Stimulated activated effector memory CD8-positive, alpha-beta T cell treated with anti-CD3 and anti-CD28 coated beads, Interleukin-12 subunit alpha, Interleukin-12 subunit beta, amount 100 ng/mL, for 72 hours (primary cell): ENCODE measurements around the gene SEC14L2.

Experiments
- ATAC-seq: fragments of 150-1000 bp; cut with Tn5 transposase; 2 replicates; pipeline ENCODE4 v1.10.0; 2021
- DNase-seq, 2 donors: peaks; one replicate each; pipeline ENCODE4 v3.0.0; 2021 to 2022; ENCODE audit warnings: low spot score in 2 of 2
- H3K27ac Mint-ChIP-seq: one replicate; pipeline ENCODE4 v1.8.0; 2022; ENCODE audit warnings: mild to moderate bottlenecking, mixed read lengths
- H3K36me3 Mint-ChIP-seq: one replicate; pipeline ENCODE4 v1.8.0; 2022; ENCODE audit warnings: mild to moderate bottlenecking, mixed read lengths
- H3K4me1 Mint-ChIP-seq: one replicate; pipeline ENCODE4 v1.8.0; 2022; ENCODE audit warnings: mixed read lengths
- H3K4me3 Mint-ChIP-seq: one replicate; pipeline ENCODE4 v1.8.0; 2022; ENCODE audit warnings: mild to moderate bottlenecking, mixed read lengths
- H3K9me3 Mint-ChIP-seq: one replicate; pipeline ENCODE4 v1.8.0; 2022; ENCODE audit warnings: mixed read lengths

SEC14L2 gene

GRCh38 chr22:30370641-30371230 lies 26.1 kb upstream of the SEC14L2 start:
- Mint-ChIP-seq H3K27ac (peak overlapping the region; percentile 23), H3K4me1 (no peaks in the 10 kb centered on the region), H3K9me3 (no peaks in the 10 kb centered on the region), H3K4me3 (no peak overlapping the region), H3K36me3 (no peaks in the 10 kb centered on the region)
- DNase-seq (no peak), ATAC-seq (no peak)

- Mint-ChIP-seq H3K36me3 (no peaks in the 10 kb centered on the region), H3K4me1 (no peaks in the 10 kb centered on the region), H3K4me3 (no peak overlapping the region), H3K9me3 (no peaks in the 10 kb centered on the region), H3K27ac (no peak overlapping the region)
- DNase-seq (no peak), ATAC-seq (no peak)
Measured at GRCh38 chr22:30371321-30371720, 25.5 kb upstream of the SEC14L2 start.

GRCh38 chr22:30371981-30372380 lies 24.8 kb upstream of the SEC14L2 start:
- Mint-ChIP-seq H3K27ac (peak overlapping the region; percentile 15), H3K36me3 (peaks cover 5% of the 10 kb centered on the region), H3K9me3 (no peaks in the 10 kb centered on the region), H3K4me3 (no peak overlapping the region), H3K4me1 (no peaks in the 10 kb centered on the region)
- no peak for DNase-seq
- ATAC-seq: no peak

GRCh38 chr22:30372915-30373314 lies 23.9 kb upstream of the SEC14L2 start:
- H3K4me1 Mint-ChIP-seq: no peaks in the 10 kb centered on the region

GRCh38 chr22:30373331-30374325 lies 23.2 kb upstream of the SEC14L2 start:
- Mint-ChIP-seq H3K4me3 (no peak overlapping the region), H3K27ac (no peak overlapping the region), H3K4me1 (no peaks in the 10 kb centered on the region), H3K36me3 (peaks cover 5% of the 10 kb centered on the region), H3K9me3 (no peaks in the 10 kb centered on the region)
- ATAC-seq (no peak), DNase-seq (no peak)

More at GRCh38 chr22:30372915-30373314, 23.9 kb upstream of the SEC14L2 start:
- DNase-seq: no peak
- ATAC-seq: no peak
- Mint-ChIP-seq H3K36me3 (peaks cover 5% of the 10 kb centered on the region), H3K4me3 (no peak overlapping the region), H3K27ac (no peak overlapping the region), H3K9me3 (no peaks in the 10 kb centered on the region)

GRCh38 chr22:30375312-30375849 lies 21.4 kb upstream of the SEC14L2 start:
- no peak for ATAC-seq
- Mint-ChIP-seq H3K4me1 (no peaks in the 10 kb centered on the region), H3K27ac (no peak overlapping the region)

GRCh38 chr22:30380011-30380410 lies 16.8 kb upstream of the SEC14L2 start:
- Mint-ChIP-seq H3K4me3 (no peak overlapping the region), H3K36me3 (peaks cover 5% of the 10 kb centered on the region), H3K9me3 (no peaks in the 10 kb centered on the region), H3K27ac (peak overlapping the region; percentile 64), H3K4me1 (peaks cover 7% of the 10 kb centered on the region)
- no peak for ATAC-seq
- DNase-seq: no peak

More at GRCh38 chr22:30375312-30375849, 21.4 kb upstream of the SEC14L2 start:
- Mint-ChIP-seq H3K9me3 (no peaks in the 10 kb centered on the region), H3K4me3 (no peak overlapping the region), H3K36me3 (peaks cover 5% of the 10 kb centered on the region)
- no peak for DNase-seq

GRCh38 chr22:30381264-30381663 lies 15.6 kb upstream of the SEC14L2 start:
- H3K36me3 Mint-ChIP-seq: peaks cover 5% of the 10 kb centered on the region
- H3K4me3 Mint-ChIP-seq: no peak overlapping the region
- no peaks in the 10 kb centered on the region for H3K9me3 Mint-ChIP-seq
- H3K27ac Mint-ChIP-seq: no peak overlapping the region
- peaks cover 11% of the 10 kb centered on the region for H3K4me1 Mint-ChIP-seq
- ATAC-seq (peak; percentile 54), DNase-seq (no peak)

- Mint-ChIP-seq H3K4me3 (no peak overlapping the region), H3K9me3 (no peaks in the 10 kb centered on the region), H3K27ac (no peak overlapping the region), H3K4me1 (peaks cover 17% of the 10 kb centered on the region), H3K36me3 (no peaks in the 10 kb centered on the region)
- no peak for DNase-seq
- no peak for ATAC-seq
Measured at GRCh38 chr22:30382340-30382739, 14.5 kb upstream of the SEC14L2 start.

- H3K36me3 Mint-ChIP-seq: no peaks in the 10 kb centered on the region
- no peak overlapping the region for H3K4me3 Mint-ChIP-seq
- H3K4me1 Mint-ChIP-seq: peaks cover 21% of the 10 kb centered on the region
- no peaks in the 10 kb centered on the region for H3K9me3 Mint-ChIP-seq
- DNase-seq: no peak
- ATAC-seq: no peak
- H3K27ac Mint-ChIP-seq: no peak overlapping the region
Measured at GRCh38 chr22:30383061-30383460, 13.8 kb upstream of the SEC14L2 start.

- H3K36me3 Mint-ChIP-seq: no peaks in the 10 kb centered on the region
- peaks cover 18% of the 10 kb centered on the region for H3K4me1 Mint-ChIP-seq
- DNase-seq: no peak
- peak overlapping the region; percentile 71 for H3K4me3 Mint-ChIP-seq
- no peak for ATAC-seq
- H3K9me3 Mint-ChIP-seq: no peaks in the 10 kb centered on the region
- no peak overlapping the region for H3K27ac Mint-ChIP-seq
Measured at GRCh38 chr22:30385942-30386341, 10.9 kb upstream of the SEC14L2 start.

- no peaks in the 10 kb centered on the region for H3K9me3 Mint-ChIP-seq
- H3K36me3 Mint-ChIP-seq: no peaks in the 10 kb centered on the region
- peak overlapping the region; percentile 63 for H3K27ac Mint-ChIP-seq
- ATAC-seq (no peak), DNase-seq (no peak)
- peak overlapping the region; percentile 71 for H3K4me3 Mint-ChIP-seq
- peaks cover 23% of the 10 kb centered on the region for H3K4me1 Mint-ChIP-seq
Measured at GRCh38 chr22:30386608-30386959, 10.2 kb upstream of the SEC14L2 start.

GRCh38 chr22:30386960-30387827 lies 9.6 kb upstream of the SEC14L2 start, which contains the start of gene RNF215:
Gene RNF215 (minus strand): TSS chr22:30387411. CDS start chr22:30387313, 98 bp downstream.
- peaks cover 25% of the 10 kb centered on the region for H3K4me1 Mint-ChIP-seq
- H3K9me3 Mint-ChIP-seq: no peaks in the 10 kb centered on the region
- H3K4me3 Mint-ChIP-seq: peak within 1 kb of the TSS; percentile 71
- no peaks in the 10 kb centered on the region for H3K36me3 Mint-ChIP-seq
- ATAC-seq: peak; percentile 82
- DNase-seq: peak; percentile 92 to 93
- peak within 1 kb of the TSS; percentile 63 for H3K27ac Mint-ChIP-seq

GRCh38 chr22:30390974-30391691 lies 5.7 kb upstream of the SEC14L2 start:
- Mint-ChIP-seq H3K9me3 (no peaks in the 10 kb centered on the region), H3K4me3 (no peak overlapping the region), H3K27ac (peak overlapping the region; percentile 80), H3K4me1 (peaks cover 29% of the 10 kb centered on the region), H3K36me3 (no peaks in the 10 kb centered on the region)
- DNase-seq: peak; percentile 64 to 84
- ATAC-seq: peak; percentile 79
